Kidney glomerular epithelial cell (primary cell): ENCODE results near the gene STEAP1B.
A peak's percentile ranks its signal among the peaks of the same experiment; 100 is the strongest.
"Not testable (repeated sequence)": the region's sequence is repeated elsewhere in the genome, so short reads cannot be mapped to it uniquely, and the experiment has no call there.

Experiments
- DNase-seq: peaks from one replicate; lab custom pipeline; 2025; lab: John Stamatoyannopoulos, UW

STEAP1B gene

GRCh38 chr7:22499888-22500689, at the start of gene STEAP1B:
Gene STEAP1B (minus strand): TSS chr7:22500188. CDS start chr7:22494855, 5,333 bp downstream.
- peak; percentile 38 for DNase-seq

- DNase-seq = no peak
Observed at GRCh38 chr7:22549051-22549450, 49.1 kb upstream of the STEAP1B start.

GRCh38 chr7:22548313-22548712, 48.3 kb upstream of the STEAP1B start:
- no peak for DNase-seq

GRCh38 chr7:22546769-22547168, 46.8 kb upstream of the STEAP1B start:
- no peak for DNase-seq

GRCh38 chr7:22545529-22545928, 45.5 kb upstream of the STEAP1B start:
- DNase-seq = no peak

GRCh38 chr7:22544245-22544644, 44.3 kb upstream of the STEAP1B start:
- no peak for DNase-seq

GRCh38 chr7:22543169-22543568, 43.2 kb upstream of the STEAP1B start:
- DNase-seq = no peak

GRCh38 chr7:22542669-22543068, 42.7 kb upstream of the STEAP1B start:
- DNase-seq = no peak

- no peak for DNase-seq
Observed at GRCh38 chr7:22542254-22542653, 42.3 kb upstream of the STEAP1B start.

GRCh38 chr7:22541789-22542188, 41.8 kb upstream of the STEAP1B start:
- no peak for DNase-seq

GRCh38 chr7:22528537-22528936, 28.5 kb upstream of the STEAP1B start:
- DNase-seq = not testable (repeated sequence)

- not testable (repeated sequence) for DNase-seq
Observed at GRCh38 chr7:22524353-22524947, 24.5 kb upstream of the STEAP1B start.

- DNase-seq = peak; percentile 36
Observed at GRCh38 chr7:22523478-22524352, 23.7 kb upstream of the STEAP1B start.

GRCh38 chr7:22519560-22519959, 19.6 kb upstream of the STEAP1B start:
- DNase-seq = not testable (repeated sequence)

- not testable (repeated sequence) for DNase-seq
Observed at GRCh38 chr7:22516950-22517349, 17.0 kb upstream of the STEAP1B start.

- DNase-seq = not testable (repeated sequence)
Observed at GRCh38 chr7:22514963-22515362, 15.0 kb upstream of the STEAP1B start.

GRCh38 chr7:22507320-22507719, 7.3 kb upstream of the STEAP1B start:
- DNase-seq = not testable (repeated sequence)

GRCh38 chr7:22506316-22507020, 6.5 kb upstream of the STEAP1B start:
- DNase-seq = not testable (repeated sequence)

GRCh38 chr7:22504519-22504918, 4.5 kb upstream of the STEAP1B start:
- not testable (repeated sequence) for DNase-seq

- not testable (repeated sequence) for DNase-seq
Observed at GRCh38 chr7:22502104-22502503, 2.1 kb upstream of the STEAP1B start.

GRCh38 chr7:22501336-22501735, 1.3 kb upstream of the STEAP1B start:
- DNase-seq = peak; percentile 45

- DNase-seq = no peak
Observed at GRCh38 chr7:22499044-22499443, 944 bp downstream of the STEAP1B start.
